H1 (cell line): ENCODE data around the gene CAPS. TPM values are rescaled to one million over a fixed set of nuclear protein-coding genes. Genes with fewer than 3 reads are reported as not detected.
A peak's percentile ranks its signal among the peaks of the same experiment; 100 is the strongest.

Source experiments
- CTCF ChIA-PET: fragments of 300-600 bp; sonication (Branson Sonifier 250); formaldehyde crosslinking; loops from one replicate; lab custom pipeline; 2021; ENCODE audit not compliant: partially characterized antibody; lab: Charles Lee
- POLR2A ChIA-PET: fragments of 300-600 bp; sonication (Branson Sonifier 250); formaldehyde crosslinking; loops from one replicate; lab custom pipeline; 2021; ENCODE audit warnings: inconsistent platforms; ENCODE audit not compliant: partially characterized antibody; lab: Charles Lee
- DNase-seq, 2 experiments: peaks; one replicate each; pipeline versions ENCODE4 v3.0.0 to v3.0.0-alpha.2; 2010 to 2022; ENCODE audit warnings: low spot score in 2 of 2, low read depth in 1 of 2, mixed read lengths in 1 of 2
- FAIRE-seq: peaks from 2 replicates; lab custom pipeline; 2011; peaks lifted over from hg19 to GRCh38; lab: Jason Lieb, UNC
- H2AFZ ChIP-seq: 2 replicates; pipeline ENCODE4 v1.8.1; 2012; ENCODE audit warnings: low read length, inconsistent platforms
- H2AK5ac ChIP-seq: 2 replicates; pipeline ENCODE4 v1.6.1; 2013; ENCODE audit warnings: low read depth, low read length
- H2BK120ac ChIP-seq: replicated peaks from 2 replicates; pipeline ENCODE3; 2013; ENCODE audit warnings: low read depth, low read length, inconsistent platforms
- H2BK12ac ChIP-seq: 2 replicates; pipeline ENCODE4 v1.6.1; 2013; ENCODE audit warnings: low read depth, low read length
- H2BK15ac ChIP-seq: 2 replicates; pipeline ENCODE4 v1.6.1; 2013; ENCODE audit warnings: low read length
- H2BK20ac ChIP-seq: 2 replicates; pipeline ENCODE4 v1.6.1; 2013; ENCODE audit warnings: low read length
- H2BK5ac ChIP-seq: 2 replicates; pipeline ENCODE4 v1.6.1; 2013; ENCODE audit warnings: low read depth, low read length
- H3K14ac ChIP-seq: 2 replicates; pipeline ENCODE4 v1.6.1; 2013; ENCODE audit warnings: inconsistent platforms; ENCODE audit not compliant: insufficient read length
- H3K18ac ChIP-seq: 2 replicates; pipeline ENCODE4 v1.6.1; 2013; ENCODE audit warnings: low read length; ENCODE audit errors: extremely low read depth
- H3K23ac ChIP-seq: 2 replicates; pipeline ENCODE4 v1.6.1; 2013; ENCODE audit warnings: inconsistent platforms; ENCODE audit not compliant: insufficient read length
- H3K23me2 ChIP-seq: 2 replicates; pipeline ENCODE4 v1.6.1; 2013; ENCODE audit warnings: low read depth, low read length
- H3K27ac ChIP-seq: 2 replicates; pipeline ENCODE4 v1.6.1; 2011; ENCODE audit warnings: low read depth, low read length, inconsistent platforms
- H3K27me3 ChIP-seq, 4 experiments: replicated peaks in 1 of 4; 1 replicate in 1 of 4; 2 replicates in 3 of 4; pipeline versions ENCODE4 v1.6.1 to v1.8.1; 2011 to 2013; ENCODE audit warnings: low read length in 3 of 4, mild to moderate bottlenecking in 3 of 4, inconsistent platforms in 2 of 4, mixed read lengths in 2 of 4, moderate library complexity in 1 of 4; ENCODE audit not compliant: control insufficient read depth in 3 of 4, insufficient read depth in 3 of 4; ENCODE audit errors: extremely low read depth in 1 of 4
- H3K36me3 ChIP-seq, 4 experiments: 2 replicates each; pipeline versions ENCODE4 v1.6.1 to v1.8.1; 2011 to 2013; ENCODE audit warnings: mild to moderate bottlenecking in 4 of 4, low read length in 3 of 4, moderate library complexity in 2 of 4, control low read depth in 1 of 4, inconsistent platforms in 1 of 4; ENCODE audit not compliant: insufficient read depth in 4 of 4, control insufficient read depth in 2 of 4
- H3K4ac ChIP-seq: replicated peaks from 2 replicates; pipeline ENCODE3; 2013; ENCODE audit warnings: low read length, low read depth, mixed read lengths, inconsistent platforms; ENCODE audit not compliant: insufficient read length
- H3K4me1 ChIP-seq, 4 experiments: replicated peaks in 1 of 4; 1 replicate in 1 of 4; 2 replicates in 3 of 4; pipeline versions ENCODE4 v1.6.1 to v1.8.1; 2011 to 2013; ENCODE audit warnings: low read length in 3 of 4, inconsistent platforms in 2 of 4, mixed read lengths in 1 of 4; ENCODE audit not compliant: insufficient read depth in 4 of 4, control insufficient read depth in 3 of 4
- H3K4me2 ChIP-seq, 2 experiments: 2 replicates each; pipeline versions ENCODE4 v1.6.1 to v1.8.1; 2011 to 2013; ENCODE audit warnings: low read depth in 2 of 2, low read length in 2 of 2, control low read depth in 1 of 2, inconsistent platforms in 1 of 2, mild to moderate bottlenecking in 1 of 2; ENCODE audit not compliant: insufficient read depth in 1 of 2
- H3K4me3 ChIP-seq, 4 experiments: fragments of 200-600, 300-600 bp in 1 of 4; sonication (generic), shearing (Covaris generic), sonication (Bioruptor Twin) in 1 of 4; 2 replicates each; pipeline versions ENCODE4 v1.5.1 to v1.8.1; 2011 to 2016; ENCODE audit warnings: low read length in 4 of 4, low read depth in 3 of 4, control low read depth in 2 of 4, inconsistent platforms in 2 of 4, mild to moderate bottlenecking in 2 of 4, mixed read lengths in 1 of 4, moderate library complexity in 1 of 4; ENCODE audit not compliant: insufficient read depth in 2 of 4; ENCODE audit errors: extremely low read depth in 1 of 4
- H3K56ac ChIP-seq: replicated peaks from 2 replicates; pipeline ENCODE3; 2013; ENCODE audit warnings: low read depth, mild to moderate bottlenecking, mixed read lengths, low read length, inconsistent platforms; ENCODE audit not compliant: insufficient read length
- H3K79me1 ChIP-seq: 2 replicates; pipeline ENCODE4 v1.6.1; 2013; ENCODE audit warnings: low read depth, low read length, control low read depth
- H3K79me2 ChIP-seq, 2 experiments: 2 replicates each; pipeline versions ENCODE4 v1.6.1 to v1.8.1; 2012 to 2013; ENCODE audit warnings: low read length in 2 of 2, mild to moderate bottlenecking in 2 of 2, inconsistent platforms in 1 of 2; ENCODE audit not compliant: insufficient read depth in 2 of 2, control insufficient read depth in 1 of 2
- H3K9ac ChIP-seq, 4 experiments: replicated peaks in 1 of 4; 1 replicate in 1 of 4; 2 replicates in 3 of 4; pipeline versions ENCODE4 v1.6.1 to v1.8.1; 2011 to 2013; ENCODE audit warnings: low read depth in 3 of 4, low read length in 3 of 4, control low read depth in 2 of 4, mild to moderate bottlenecking in 2 of 4, moderate library complexity in 2 of 4, inconsistent platforms in 1 of 4; ENCODE audit errors: extremely low read depth in 1 of 4
- H3K9me3 ChIP-seq, 2 experiments: 2 replicates each; pipeline versions ENCODE4 v1.6.1 to v1.8.1; 2012 to 2013; ENCODE audit warnings: mild to moderate bottlenecking in 2 of 2, moderate library complexity in 2 of 2, control low read depth in 1 of 2, inconsistent platforms in 1 of 2, low read depth in 1 of 2, low read length in 1 of 2, mixed read lengths in 1 of 2; ENCODE audit not compliant: insufficient read depth in 2 of 2
- H4K20me1 ChIP-seq, 2 experiments: replicated peaks in 1 of 2; 2 replicates each; pipeline versions ENCODE3 to v1.8.1; 2011 to 2013; ENCODE audit warnings: inconsistent platforms in 2 of 2, low read length in 2 of 2, mild to moderate bottlenecking in 1 of 2; ENCODE audit not compliant: insufficient read depth in 2 of 2, control insufficient read depth in 1 of 2
- H4K5ac ChIP-seq: 2 replicates; pipeline ENCODE4 v1.6.1; 2013; ENCODE audit warnings: low read length, low read depth, mixed read lengths, inconsistent platforms; ENCODE audit not compliant: insufficient read length
- H4K8ac ChIP-seq: 2 replicates; pipeline ENCODE4 v1.8.0; 2013; ENCODE audit warnings: mild to moderate bottlenecking, moderate library complexity, low read length, inconsistent platforms; ENCODE audit not compliant: insufficient read depth; ENCODE audit errors: extremely low read depth
- H4K91ac ChIP-seq: replicated peaks from 2 replicates; pipeline ENCODE3; 2013; ENCODE audit warnings: low read length, mixed read lengths, inconsistent platforms; ENCODE audit not compliant: insufficient read length
- BACH1 ChIP-seq: IDR thresholded peaks from 2 replicates; pipeline ENCODE4 v1.6.1; 2012; ENCODE audit warnings: low read length, improper control_type of control experiment
- CBX5 ChIP-seq: fragments of 300-800, 300-1000 bp; sonication (generic); IDR thresholded peaks from 2 replicates; pipeline ENCODE4 v1.7.1; 2016; ENCODE audit warnings: antibody characterized with exemption, low read length, low read depth
- POLR2AphosphoS5 ChIP-seq: IDR thresholded peaks from 2 replicates; pipeline ENCODE4 v1.6.1; 2011; ENCODE audit warnings: low read depth, low read length
- SP2 ChIP-seq: IDR thresholded peaks from 2 replicates; pipeline ENCODE4 v1.6.1; 2012; ENCODE audit warnings: mild to moderate bottlenecking, low read length, inconsistent platforms
- TBP ChIP-seq: IDR thresholded peaks from 2 replicates; pipeline ENCODE4 v1.6.1; 2011; ENCODE audit warnings: low read depth, low read length, improper control_type of control experiment
- WGBS, 2 experiments: shearing (Covaris generic) in 1 of 2; methylation state at CpG; one replicate each; pipeline versions ENCODE4 v1.1.6 to v1.1.7; 2013 to 2015; ENCODE audit warnings: low lambda C conversion rate in 2 of 2, mixed read lengths in 2 of 2, inconsistent platforms in 1 of 2, low coverage in 1 of 2, missing lambda C conversion rate in 1 of 2; ENCODE audit not compliant: insufficient replicate concordance in 2 of 2, insufficient coverage in 1 of 2, insufficient read length in 1 of 2; ENCODE audit errors: extremely low coverage in 1 of 2, missing lambda C conversion rate in 1 of 2; 5-methylcytosine and 5-hydroxymethylcytosine counted together
- polyA plus RNA-seq, 7 experiments: library from polyadenylated mRNA; depleted of rRNA in 3 of 7; stranded (reverse) in 5 of 7; unstranded in 2 of 7; fragments of >200 nt in 5 of 7; fragments of 200-250 nt in 2 of 7; gene quantifications; 1 replicate in 5 of 7; 2 replicates in 1 of 7; 4 replicates in 1 of 7; pipeline versions ENCODE4 v1.2.1 to v1.2.3, GENCODE V29; 2011 to 2013; ENCODE audit warnings: missing spikeins in 2 of 7, mixed read lengths in 2 of 7
- total RNA-seq: library from RNA; stranded (reverse); fragmentation: NEBNext Ultra II Directional; extraction: Animal tissue kit (Norgen Biotek cat#: 25700); gene quantifications from 2 replicates; pipeline ENCODE4 v1.2.1, GENCODE V29; 2021
- TF ChIP-seq, protein P1 (sequence below): IDR thresholded peaks from 2 replicates; pipeline ENCODE4 v1.6.1; 2012; ENCODE audit warnings: low read length, inconsistent platforms

The CAPS gene
- total and polyA plus RNA-seq, 2 of the 8 experiments (the other 6 are each of a cell fraction or from before 2014, with no cell fraction given), result 2.1 to 2.4 TPM

DNA sequence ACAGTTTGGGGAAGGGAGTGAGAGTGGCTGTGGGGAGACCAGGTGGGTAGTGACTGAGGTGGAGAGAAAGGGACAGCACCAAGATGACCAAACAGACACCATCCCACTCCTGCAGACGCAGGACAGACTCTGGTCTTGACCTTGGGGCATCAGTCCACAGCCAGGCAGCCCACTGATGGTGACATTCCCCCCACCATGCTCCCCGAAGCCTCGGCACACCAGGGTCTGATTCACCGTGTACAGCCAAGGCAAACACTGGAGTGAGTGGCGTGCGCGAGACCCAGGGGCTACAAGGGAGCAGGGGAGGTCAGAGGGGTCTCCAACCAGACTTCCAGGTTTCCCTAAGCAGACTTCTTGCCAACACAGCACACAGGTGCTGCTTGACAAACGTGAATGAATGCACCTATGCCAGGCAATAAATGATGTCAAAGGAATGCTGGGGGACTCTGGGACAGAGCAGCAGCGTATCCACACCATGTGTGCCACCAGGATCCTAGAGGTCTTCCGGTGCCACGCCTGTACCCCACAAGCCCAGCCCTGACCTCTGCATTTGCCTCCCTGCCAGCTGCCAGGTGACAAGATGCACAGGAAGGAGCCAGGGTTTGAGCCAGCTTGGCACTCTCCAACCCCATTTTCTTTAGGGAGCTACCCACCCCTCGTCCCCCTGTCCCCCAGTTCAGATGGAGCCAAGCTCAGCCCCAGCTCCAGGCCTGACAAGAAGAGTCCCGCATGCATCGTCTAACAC, 45.4 kb downstream of the CAPS start:
- Histone ChIP-seq H4K8ac (no peak overlapping the region), H3K18ac (no peak overlapping the region), H4K20me1 (peaks cover 44 to 59% of the 10 kb centered on the region in 2 experiments), H3K4me3 (no peak overlapping the region), H2BK120ac (no peak overlapping the region), H3K23me2 (no peaks in the 10 kb centered on the region), H3K4me1 (peaks cover 10 to 35% (median 18%) of the 10 kb centered on the region in 4 experiments), H3K4ac (no peak overlapping the region), H3K4me2 (no peak overlapping the region), H3K36me3 (no peaks in the 10 kb centered on the region), H2BK20ac (no peak overlapping the region), H3K27me3 (no peaks in the 10 kb centered on the region; a peak in 1 of 7 replicates), H4K5ac (no peak overlapping the region), H3K14ac (no peak overlapping the region), H3K9me3 (no peaks in the 10 kb centered on the region), H3K79me2 (peaks cover 15 to 95% of the 10 kb centered on the region in 2 experiments), H3K9ac (no peak overlapping the region), H2AFZ (no peak overlapping the region), H3K56ac (no peak overlapping the region), H3K23ac (no peak overlapping the region), H2BK12ac (0 out of 2 replicates have a peak overlapping the region, but pooled peaks have one; percentile 0), H3K79me1 (peaks cover 46% of the 10 kb centered on the region), H2BK15ac (no peak overlapping the region), H2AK5ac (no peak overlapping the region), H3K27ac (no peak overlapping the region), H4K91ac (no peak overlapping the region)
- no peak for DNase-seq
- ChIA-PET POLR2A (interaction anchor here (2.7 kb wide), 1 partner anchor 8 kb away, joined by 11 read pairs; no protein-coding TSS in a partner anchor), CTCF (interaction anchor here (0.6 to 5.8 kb wide), 6 partner anchors 8 to 751 kb away, joined by 3 to 43 read pairs (median 3); no protein-coding TSS in a partner anchor)
- no peak for FAIRE-seq
- WGBS, 2 experiments, result 97% methylated on average over 14 of the region's 14 CpGs; no CpG with 5 or more reads in 1 of the 2 experiments
- no peak for TF ChIP-seq CBX5
- TF ChIP-seq BACH1, result no peak
- no peak for TF ChIP-seq POLR2AphosphoS5
- TF ChIP-seq SP2, result no peak
- TF ChIP-seq TBP, result no peak
- TF ChIP-seq, protein P1, sequence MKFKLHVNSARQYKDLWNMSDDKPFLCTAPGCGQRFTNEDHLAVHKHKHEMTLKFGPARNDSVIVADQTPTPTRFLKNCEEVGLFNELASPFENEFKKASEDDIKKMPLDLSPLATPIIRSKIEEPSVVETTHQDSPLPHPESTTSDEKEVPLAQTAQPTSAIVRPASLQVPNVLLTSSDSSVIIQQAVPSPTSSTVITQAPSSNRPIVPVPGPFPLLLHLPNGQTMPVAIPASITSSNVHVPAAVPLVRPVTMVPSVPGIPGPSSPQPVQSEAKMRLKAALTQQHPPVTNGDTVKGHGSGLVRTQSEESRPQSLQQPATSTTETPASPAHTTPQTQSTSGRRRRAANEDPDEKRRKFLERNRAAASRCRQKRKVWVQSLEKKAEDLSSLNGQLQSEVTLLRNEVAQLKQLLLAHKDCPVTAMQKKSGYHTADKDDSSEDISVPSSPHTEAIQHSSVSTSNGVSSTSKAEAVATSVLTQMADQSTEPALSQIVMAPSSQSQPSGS, result no peak
- TF ChIP-seq, all 59 proteins: peak for 0
- no peak overlapping the region for H2BK5ac ChIP-seq
